ENCODE results near the gene AFG3L2. TPM values are rescaled to one million over a fixed set of nuclear protein-coding genes. Genes with fewer than 3 reads are reported as not detected.
A peak's percentile ranks its signal among the peaks of the same experiment; 100 is the strongest.
"Not testable (repeated sequence)": the region's sequence is repeated elsewhere in the genome, so short reads cannot be mapped to it uniquely, and the experiment has no call there.

AFG3L2 gene
- total RNA-seq = 10 to 100 TPM; 26.4 to 29.4 TPM
- long read RNA-seq, donor 1, transcript AFG3L2-201 (17 exons, 3,247 nt) = major isoform, 21 of 28 reads
- long read RNA-seq, donor 1, partial matches to known transcripts = 6 of 28 reads
- long read RNA-seq, donor 1, other reads (novel, unspliced or antisense) = 1 of 28 reads
- long read RNA-seq, donor 2, transcript AFG3L2-201 (17 exons, 3,247 nt) = major isoform, 13 of 22 reads
- long read RNA-seq, donor 2, partial matches to known transcripts = 4 of 22 reads
- long read RNA-seq, donor 2, other reads (novel, unspliced or antisense) = 5 of 22 reads

GRCh38 chr18:12376754-12377555 is at the start of gene AFG3L2:
AFG3L2 (minus strand) TSS chr18:12377227; CDS start chr18:12377082, 145 bp downstream.
- intact Hi-C loops (cut with DNase I) = no loop called here
- peak; percentile 100 for DNase-seq (ENCODE audit: low spot score)

- intact Hi-C loops (cut with DNase I) = no loop called here
- no peak for DNase-seq (ENCODE audit: low spot score)
Measured at GRCh38 chr18:12424252-12424651, 47.2 kb upstream of the AFG3L2 start.

DNA sequence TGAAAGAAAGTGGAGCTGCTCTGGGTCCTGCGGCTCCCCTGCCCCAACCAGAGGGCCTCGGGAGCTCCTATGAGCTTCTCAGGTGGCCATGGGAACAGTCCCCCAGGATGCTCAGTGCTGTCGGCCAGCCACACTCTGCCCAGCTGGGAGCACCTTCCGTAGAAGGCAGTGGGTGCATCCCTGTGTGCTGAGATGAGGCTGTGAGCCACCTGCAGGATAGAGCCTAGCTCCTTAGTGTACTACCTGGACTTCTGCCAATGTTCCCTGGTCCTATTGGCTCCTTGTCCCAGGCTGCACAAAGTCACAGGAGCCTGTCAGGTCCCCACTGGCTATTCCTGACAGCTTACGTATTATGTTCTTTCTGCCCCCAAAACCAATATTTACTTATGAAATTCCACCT is 46.8 kb upstream of the AFG3L2 start:
- no peak for DNase-seq (ENCODE audit: low spot score)
- intact Hi-C loops (cut with DNase I) = no loop called here

DNA sequence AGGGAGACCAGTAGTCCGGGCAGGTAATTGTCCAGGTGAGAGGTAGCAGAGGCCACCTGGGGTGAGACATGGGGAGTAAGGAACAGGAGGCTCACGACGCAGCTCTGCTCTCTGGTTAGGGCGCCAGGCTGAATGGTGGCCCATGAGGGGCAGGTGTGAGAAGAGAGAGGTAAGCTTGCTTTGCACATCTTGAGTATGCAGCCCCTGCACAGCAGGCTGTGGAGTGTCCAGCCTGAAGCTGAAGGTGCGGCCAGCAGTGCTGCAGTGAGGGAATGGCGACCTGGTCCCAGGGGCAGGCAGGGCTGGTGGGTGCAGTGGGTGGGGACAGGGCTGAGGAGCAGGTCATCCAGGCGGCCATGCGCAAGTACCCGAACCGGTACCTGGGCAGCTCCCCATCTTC is 46.4 kb upstream of the AFG3L2 start:
- DNase-seq (ENCODE audit: low spot score) = no peak
- intact Hi-C loops (cut with DNase I) = no loop called here

- intact Hi-C loops (cut with DNase I) = no loop called here
- DNase-seq (ENCODE audit: low spot score) = no peak
Measured at GRCh38 chr18:12422936-12423335, 45.9 kb upstream of the AFG3L2 start.

DNA sequence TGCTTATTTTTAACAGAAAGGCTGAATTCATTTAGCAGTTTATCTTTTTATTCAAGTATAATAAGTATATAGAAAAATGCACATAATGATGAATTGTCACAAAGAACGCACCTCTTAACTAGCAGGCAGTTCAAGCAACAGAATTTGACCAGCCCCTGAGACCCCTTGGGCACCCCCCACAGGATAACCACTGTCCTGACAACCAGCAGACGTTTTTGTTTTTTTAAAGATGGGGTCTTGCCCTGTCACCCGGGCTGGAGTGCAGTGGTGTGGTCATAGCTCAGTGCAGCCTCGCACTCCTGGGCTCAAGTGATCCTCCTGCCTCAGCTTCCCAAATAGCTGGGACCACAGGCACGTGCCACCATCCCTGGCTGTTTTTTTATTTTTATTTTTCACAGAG is 44.7 kb upstream of the AFG3L2 start:
- intact Hi-C loops (cut with DNase I) = no loop called here
- DNase-seq (ENCODE audit: low spot score) = no peak

DNA sequence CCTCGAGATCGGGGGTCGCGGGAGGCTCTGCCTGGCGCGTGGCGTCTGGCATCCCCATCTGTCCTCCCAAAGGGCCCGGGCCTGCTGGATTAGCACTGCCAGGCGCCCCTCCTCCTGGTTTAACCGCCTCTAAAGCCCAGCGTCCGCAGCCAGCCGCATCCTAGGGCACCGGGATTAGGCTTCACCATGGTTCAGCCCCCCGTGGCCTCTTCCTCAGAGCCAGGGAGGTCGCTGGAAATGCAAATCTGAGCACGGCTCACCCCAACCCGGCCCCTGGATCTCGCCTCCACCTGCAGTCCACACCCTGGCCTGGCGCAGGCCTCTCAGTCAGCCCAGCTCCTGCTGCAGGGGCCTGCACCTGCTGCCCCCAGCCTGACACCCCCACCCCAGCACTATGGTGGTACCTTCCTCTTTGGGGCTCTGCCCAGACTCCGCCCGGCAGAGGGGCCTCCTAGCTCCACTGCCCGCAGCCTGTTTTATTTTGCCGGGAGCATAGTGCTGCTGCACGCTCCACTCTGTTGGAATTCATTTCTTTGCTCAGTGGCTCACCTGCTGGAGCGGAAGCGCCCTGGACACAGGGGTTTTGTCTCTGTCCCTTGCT is 43.9 kb upstream of the AFG3L2 start:
- intact Hi-C loops (cut with DNase I) = no loop called here
- no peak for DNase-seq (ENCODE audit: low spot score)

- intact Hi-C loops (cut with DNase I) = no loop called here
- no peak for DNase-seq (ENCODE audit: low spot score)
Measured at GRCh38 chr18:12417687-12418086, 40.7 kb upstream of the AFG3L2 start.

GRCh38 chr18:12416098-12416729 is 39.2 kb upstream of the AFG3L2 start:
- intact Hi-C loops (cut with DNase I) = no loop called here
- no peak for DNase-seq (ENCODE audit: low spot score)

- intact Hi-C loops (cut with DNase I) = no loop called here
- DNase-seq (ENCODE audit: low spot score) = no peak
Measured at GRCh38 chr18:12411456-12411855, 34.4 kb upstream of the AFG3L2 start.

DNA sequence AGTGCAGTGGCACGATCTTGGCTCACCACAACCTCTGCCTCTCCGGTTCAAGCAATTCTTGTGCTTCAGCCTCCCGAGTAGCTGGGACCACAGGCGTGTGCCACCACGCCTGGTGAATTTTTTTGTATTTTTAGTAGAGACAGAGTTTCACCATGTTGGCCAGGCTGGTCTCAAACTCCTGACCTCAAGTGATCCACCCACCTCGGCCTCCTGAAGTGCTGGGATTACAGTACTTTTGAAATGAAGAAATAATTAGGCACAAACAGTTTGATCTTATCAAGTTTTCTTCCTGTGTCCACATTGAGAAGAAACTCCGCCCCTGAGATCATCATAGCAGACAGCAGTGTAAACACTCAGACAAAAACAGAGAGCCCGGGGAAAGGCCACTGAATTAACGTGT is 33.7 kb upstream of the AFG3L2 start:
- DNase-seq (ENCODE audit: low spot score); intact Hi-C loops (cut with DNase I): not testable (repeated sequence)

- DNase-seq (ENCODE audit: low spot score) = no peak
- intact Hi-C loops (cut with DNase I) = no loop called here
Measured at GRCh38 chr18:12410081-12410481, 33.1 kb upstream of the AFG3L2 start.

DNA sequence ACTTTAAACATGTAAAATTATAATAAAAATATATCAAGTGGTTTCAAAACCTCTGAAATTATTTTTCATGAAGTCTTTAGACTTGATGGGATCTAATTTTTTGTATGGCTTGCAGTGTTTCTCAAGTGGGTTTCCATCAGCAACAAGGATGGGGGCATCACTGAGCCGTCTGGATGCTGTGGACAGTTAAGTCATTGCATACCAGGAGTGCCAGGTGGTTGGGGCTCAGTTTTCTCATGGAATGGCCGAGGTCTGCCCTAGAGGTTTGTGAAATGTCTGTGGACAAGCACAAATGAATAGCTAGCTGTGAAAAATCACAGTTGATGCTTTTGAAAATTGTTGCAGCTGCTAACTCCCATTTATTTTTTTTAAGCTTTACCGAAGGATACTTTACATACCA is 32.4 kb upstream of the AFG3L2 start:
- DNase-seq (ENCODE audit: low spot score) = no peak
- intact Hi-C loops (cut with DNase I) = no loop called here

DNA sequence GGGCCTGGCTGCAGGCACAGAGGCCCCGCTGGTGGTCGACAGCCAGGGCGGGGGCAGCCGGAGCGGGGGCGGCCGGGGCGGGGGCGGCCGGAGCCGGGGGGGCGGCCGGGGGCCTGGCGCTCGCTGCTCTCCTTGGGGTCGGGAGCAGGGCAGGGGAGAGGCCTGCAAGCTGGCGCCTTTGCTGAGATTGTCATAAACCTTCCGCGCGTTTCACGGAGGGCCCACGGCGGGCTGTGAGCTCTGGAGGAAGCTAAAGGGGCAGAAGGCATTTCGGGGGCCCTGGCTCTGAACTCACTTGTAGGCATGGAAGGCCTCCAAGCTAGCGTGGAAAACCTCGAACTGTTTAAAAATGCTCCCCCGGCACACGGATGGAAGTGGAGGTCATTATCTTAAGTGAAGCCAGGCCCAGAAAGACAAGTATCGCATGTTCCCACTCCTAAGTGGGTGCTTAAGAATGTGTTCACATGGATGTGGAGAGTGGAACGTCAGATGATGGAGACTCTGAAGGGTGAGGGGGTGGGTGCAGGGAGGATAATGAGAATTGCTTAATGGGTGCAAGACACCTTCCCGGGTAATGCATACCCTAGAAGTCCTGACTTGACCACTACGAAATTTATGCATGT is 31.3 kb upstream of the AFG3L2 start:
- intact Hi-C loops (cut with DNase I) = no loop called here
- peak; percentile 80 for DNase-seq (ENCODE audit: low spot score)

DNA sequence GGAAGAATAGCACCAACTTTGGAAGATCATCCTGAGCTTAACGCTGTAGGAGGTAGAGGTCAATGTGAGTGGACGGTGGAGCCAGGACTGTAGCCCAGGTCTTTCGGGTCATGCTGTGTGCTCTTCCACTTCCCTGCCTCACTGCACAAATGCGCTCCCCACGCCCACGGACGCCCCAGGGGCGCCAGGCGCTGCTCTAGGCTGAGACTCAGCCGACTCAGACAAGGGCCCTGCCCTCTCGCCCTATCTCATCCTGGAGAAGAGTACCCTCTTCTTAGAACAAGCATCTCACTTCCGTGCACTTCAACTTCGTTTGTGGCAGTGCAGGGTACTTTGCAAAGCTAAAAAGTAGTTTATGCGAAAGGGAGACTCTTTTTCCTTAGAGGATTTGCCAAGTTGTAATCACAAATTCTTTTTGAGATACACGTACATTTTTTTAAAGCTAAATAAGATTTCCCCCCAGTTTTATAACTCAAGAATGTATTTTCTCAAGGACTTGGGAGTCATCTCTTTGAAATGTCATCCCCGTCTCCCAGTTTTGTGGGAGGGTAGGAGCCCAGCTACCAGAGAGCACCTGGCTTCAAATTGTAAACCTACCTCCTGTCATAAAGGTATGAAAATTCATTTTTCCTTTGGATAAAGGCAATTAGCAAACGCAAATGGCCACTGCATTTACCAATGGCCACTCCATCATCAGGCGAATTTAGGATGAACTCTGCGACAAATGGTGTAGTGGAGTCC is 29.5 kb upstream of the AFG3L2 start:
- intact Hi-C loops (cut with DNase I) = no loop called here
- DNase-seq (ENCODE audit: low spot score) = peak; percentile 64

DNA sequence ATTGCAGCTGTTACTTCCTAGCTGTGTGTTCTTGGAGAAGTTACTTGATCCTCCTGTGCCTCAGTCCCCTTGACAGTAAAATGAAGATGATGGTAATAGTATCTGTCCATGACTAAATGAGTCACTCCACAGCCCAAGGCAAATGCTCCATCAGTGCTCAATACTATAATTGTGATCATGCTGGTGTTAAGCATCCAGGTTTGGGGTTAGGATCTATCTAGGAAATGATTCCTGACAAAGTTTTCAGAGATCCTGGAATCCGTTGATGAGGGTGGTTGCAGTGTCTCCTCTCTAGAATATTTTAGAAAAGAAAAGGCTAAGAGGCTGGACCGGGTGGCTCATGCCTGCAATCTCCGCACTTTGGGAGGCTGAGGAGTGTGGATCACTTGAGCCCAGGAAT is 28.0 kb upstream of the AFG3L2 start:
- intact Hi-C loops (cut with DNase I) = no loop called here
- DNase-seq (ENCODE audit: low spot score) = peak; percentile 16

GRCh38 chr18:12403601-12404506 is 26.8 kb upstream of the AFG3L2 start:
- peak; percentile 12 for DNase-seq (ENCODE audit: low spot score)
- intact Hi-C loops (cut with DNase I) = no loop called here

- intact Hi-C loops (cut with DNase I) = no loop called here
- DNase-seq (ENCODE audit: low spot score) = peak; percentile 66
Measured at GRCh38 chr18:12401881-12402280, 24.9 kb upstream of the AFG3L2 start.

All from posterior vena cava (tissue), 2 donors.